Measurements from ENCODE around the gene NCAPD2. TPM values are rescaled to one million over a fixed set of nuclear protein-coding genes. Genes with fewer than 3 reads are reported as not detected.

NCAPD2 gene
- total RNA-seq, 1 experiment from 2014 or later = 204 TPM

GRCh38 chr12:6549684-6550151 is 55.8 kb downstream of the NCAPD2 start:
- Histone ChIP-seq H3K27me3 (replicated peaks; ENCODE audit: control insufficient read depth, insufficient read depth, low read length) (no peaks in the 10 kb centered on the region), H3K4me3 (ENCODE audit: low read depth, low read length) (no peak overlapping the region), H3K36me3 (ENCODE audit: control insufficient read depth, insufficient read depth, low read length) (no peaks in the 10 kb centered on the region), H3K4me1 (peaks cover 20% of the 10 kb centered on the region), H3K9me3 (no peaks in the 10 kb centered on the region)
- no peak for TF ChIP-seq CTCF (IDR thresholded peaks at IDR 0.05; ENCODE audit: insufficient read depth in 1 of 2, low read depth in 1 of 2, low read length in 1 of 2, severe bottlenecking in 1 of 2, unreplicated experiment in 1 of 2)
- intact Hi-C loops (cut with micrococcal nuclease; ENCODE audit: unreplicated experiment) = loop anchor here (5.0 kb wide), 1 partner anchor 148 kb away; no protein-coding TSS in a partner anchor
- Mint-ChIP-seq H3K4me1 (ENCODE audit: low read depth, unreplicated experiment) (peaks cover 16% of the 10 kb centered on the region), H3K4me3 (ENCODE audit: unreplicated experiment) (no peak overlapping the region), H3K27ac (ENCODE audit: unreplicated experiment) (no peak overlapping the region), H3K9me3 (ENCODE audit: unreplicated experiment) (no peaks in the 10 kb centered on the region), H3K27me3 (ENCODE audit: insufficient read depth, unreplicated experiment) (no peaks in the 10 kb centered on the region), H3K36me3 (ENCODE audit: insufficient read depth, unreplicated experiment) (no peaks in the 10 kb centered on the region)
- POLR2A ChIA-PET = interaction anchor here (0.6 to 2.3 kb wide), 2 partner anchors 16 to 213 kb away, joined by 3 to 31 read pairs; partner anchors contain the start of gene GAPDH
- peak in 1 of 2 experiments; percentile 36 for DNase-seq
- BruUV-seq (replicated peaks) = no TSS peak
- CTCF ChIA-PET = interaction anchor here (1.1 to 1.4 kb wide), 2 partner anchors 10 to 12 kb away, joined by 3 to 9 read pairs; no protein-coding TSS in a partner anchor

GRCh38 chr12:6550294-6551062 is 56.6 kb downstream of the NCAPD2 start:
- Mint-ChIP-seq H3K27ac (ENCODE audit: unreplicated experiment) (no peak overlapping the region), H3K9me3 (ENCODE audit: unreplicated experiment) (no peaks in the 10 kb centered on the region), H3K36me3 (ENCODE audit: insufficient read depth, unreplicated experiment) (no peaks in the 10 kb centered on the region)

More at GRCh38 chr12:6550294-6551062, 56.6 kb downstream of the NCAPD2 start:
- Histone ChIP-seq H3K4me3 (ENCODE audit: low read depth, low read length) (no peak overlapping the region), H3K27me3 (replicated peaks; ENCODE audit: control insufficient read depth, insufficient read depth, low read length) (no peaks in the 10 kb centered on the region), H3K9me3 (no peaks in the 10 kb centered on the region), H3K4me1 (peaks cover 20% of the 10 kb centered on the region), H3K36me3 (ENCODE audit: control insufficient read depth, insufficient read depth, low read length) (no peaks in the 10 kb centered on the region)
- DNase-seq = peak in 1 of 2 experiments; percentile 40
- intact Hi-C loops (cut with micrococcal nuclease; ENCODE audit: unreplicated experiment) = loop anchor here (5.0 kb wide), 1 partner anchor 147 kb away; no protein-coding TSS in a partner anchor
- H3K4me3 Mint-ChIP-seq (ENCODE audit: unreplicated experiment) = no peak overlapping the region
- peaks cover 16% of the 10 kb centered on the region for H3K4me1 Mint-ChIP-seq (ENCODE audit: low read depth, unreplicated experiment)
- no peaks in the 10 kb centered on the region for H3K27me3 Mint-ChIP-seq (ENCODE audit: insufficient read depth, unreplicated experiment)
- no TSS peak for BruUV-seq (replicated peaks)
- TF ChIP-seq CTCF (IDR thresholded peaks at IDR 0.05; ENCODE audit: insufficient read depth in 1 of 2, low read depth in 1 of 2, low read length in 1 of 2, severe bottlenecking in 1 of 2, unreplicated experiment in 1 of 2) = no peak
- CTCF ChIA-PET = interaction anchor here (0.9 to 3.2 kb wide), 4 partner anchors 13 to 16 kb away, joined by 3 to 16 read pairs (median 7); partner anchors contain the start of gene GAPDH
- POLR2A ChIA-PET = interaction anchor here (0.5 to 2.3 kb wide), 3 partner anchors 12 to 1386 kb away, joined by 3 to 31 read pairs (median 4); partner anchors contain the start of gene GAPDH
